Measurements from ENCODE around the gene CALML6. TPM values are rescaled to one million over a fixed set of nuclear protein-coding genes. Genes with fewer than 3 reads are reported as not detected.

Gene CALML6
- total and polyA plus RNA-seq, 2 of the 4 experiments (the other 2 are of a cell fraction), result 0.91 TPM; not detected in 1

GRCh38 chr1:1921459-1921862, 6.4 kb downstream of the CALML6 start:
- intact Hi-C loops (cut with micrococcal nuclease) (no loop called here), in situ Hi-C loops (cut with MboI; ENCODE audit: low sequenced_read_pairs) (no loop called here), dilution Hi-C loops (cut with HindIII; ENCODE audit: low sequenced_read_pairs, unreplicated experiment) (no loop called here)
- Histone ChIP-seq H3K27me3 (ENCODE audit: control insufficient read depth, insufficient read depth, low read length) (peaks cover 5% of the 10 kb centered on the region; the same call in 1 of the 2 replicates), H2BK5ac (ENCODE audit: low read depth, low read length, poor library complexity, severe bottlenecking) (no peak overlapping the region), H3K4me3 (ENCODE audit: insufficient read depth, low read depth, low read length) (no peak overlapping the region), H2AK9ac (replicated peaks; ENCODE audit: low read depth, low read length, poor library complexity) (no peak overlapping the region), H3K36me3 (ENCODE audit: control insufficient read depth, insufficient read depth, low read length) (no peaks in the 10 kb centered on the region), H3K9ac (ENCODE audit: low read depth, low read length) (no peak overlapping the region), H4K5ac (ENCODE audit: low read depth, low read length) (no peak overlapping the region), H3K4me2 (ENCODE audit: low read depth, low read length) (no peak overlapping the region), H3K4me1 (ENCODE audit: control insufficient read depth, insufficient read depth, low read length) (peaks cover 2% of the 10 kb centered on the region; the same call in 1 of the 2 replicates), H3K27ac (ENCODE audit: insufficient read depth, low read length) (no peak overlapping the region), H2AK5ac (ENCODE audit: low read depth, low read length) (no peak overlapping the region), H2BK15ac (ENCODE audit: low read depth, low read length) (no peak overlapping the region), H2AFZ (replicated peaks; ENCODE audit: low read length, poor library complexity) (no peak overlapping the region), H3K18ac (ENCODE audit: low read depth, low read length) (no peak overlapping the region), H3K4ac (ENCODE audit: low read depth, low read length) (no peak overlapping the region), H4K20me1 (ENCODE audit: insufficient read depth, low read length) (no peaks in the 10 kb centered on the region), H4K8ac (ENCODE audit: low read depth in 2 of 2, low read length in 2 of 2) (no peak overlapping the region), H2BK20ac (ENCODE audit: low read depth, low read length) (no peak overlapping the region), H3K14ac (replicated peaks; ENCODE audit: low read depth, low read length) (no peak overlapping the region), H3K23ac (ENCODE audit: low read depth, low read length) (no peak overlapping the region), H3K56ac (ENCODE audit: extremely low read depth, insufficient read depth, low read length) (no peak overlapping the region), H3K79me1 (ENCODE audit: low read depth in 1 of 2, low read length in 2 of 2) (no peaks in the 10 kb centered on the region), H4K91ac (ENCODE audit: insufficient read depth, low read depth, low read length) (no peak overlapping the region), H3K9me1 (ENCODE audit: insufficient read depth, low read length) (peaks cover 4% of the 10 kb centered on the region; the same call in 1 of the 2 replicates), H2BK120ac (ENCODE audit: low read depth, low read length) (no peak overlapping the region), H3K9me3 (ENCODE audit: control insufficient read depth, insufficient read depth, low read length) (no peaks in the 10 kb centered on the region)
- ATAC-seq (ENCODE audit: low read depth), result no peak
- DNase-seq, result no peak
- no CpG with 5 or more reads among the region's 6 CpGs for WGBS, 2 experiments (ENCODE audit: extremely low coverage in 2 of 2, insufficient read length in 1 of 2)
- TF ChIP-seq FOS (IDR thresholded peaks at IDR 0.05; ENCODE audit: low read depth, low read length) (no peak), RAD21 (IDR thresholded peaks at IDR 0.05; ENCODE audit: low read length) (no peak), BHLHE40 (IDR thresholded peaks at IDR 0.05; ENCODE audit: low read depth, low read length) (no peak), CEBPB (IDR thresholded peaks at IDR 0.05; ENCODE audit: low read depth, low read length) (no peak)
- CTCF ChIA-PET, result interaction anchor here (1.1 kb wide), 1 partner anchor 219 kb away, joined by 3 read pairs; no protein-coding TSS in a partner anchor
- POLR2A ChIA-PET (ENCODE audit: unreplicated experiment), result no interaction called here
- BruUV-seq (replicated peaks), result no TSS peak

All from IMR-90 (cell line).